Epithelial cell of proximal tubule (primary cell): Measurements from ENCODE around the gene GPC2. TPM values are rescaled to one million over a fixed set of nuclear protein-coding genes. Genes with fewer than 3 reads are reported as not detected.
"Not testable (repeated sequence)": the region's sequence is repeated elsewhere in the genome, so short reads cannot be mapped to it uniquely, and the experiment has no call there.

Source experiments
- DNase-seq: peaks from one replicate; pipeline ENCODE4 v3.0.0-alpha.2; 2011; ENCODE audit warnings: low read depth
- H3K4me3 ChIP-seq: 2 replicates; pipeline ENCODE4 v1.5.1; 2011; ENCODE audit warnings: low read depth, mild to moderate bottlenecking, low read length
- total RNA-seq: library from RNA; depleted of rRNA; stranded (reverse); fragments of >200 nt; gene quantifications from 2 replicates; pipeline ENCODE4 v1.2.3, GENCODE V29; 2015
- TF ChIP-seq, protein P1 (sequence below): conservative IDR thresholded peaks from 2 replicates; pipeline ENCODE4 v1.5.1; 2012; ENCODE audit warnings: low read depth, mild to moderate bottlenecking, low read length

Gene GPC2
- total RNA-seq, 1 donor from 2014 or later = 11.0 TPM

DNA sequence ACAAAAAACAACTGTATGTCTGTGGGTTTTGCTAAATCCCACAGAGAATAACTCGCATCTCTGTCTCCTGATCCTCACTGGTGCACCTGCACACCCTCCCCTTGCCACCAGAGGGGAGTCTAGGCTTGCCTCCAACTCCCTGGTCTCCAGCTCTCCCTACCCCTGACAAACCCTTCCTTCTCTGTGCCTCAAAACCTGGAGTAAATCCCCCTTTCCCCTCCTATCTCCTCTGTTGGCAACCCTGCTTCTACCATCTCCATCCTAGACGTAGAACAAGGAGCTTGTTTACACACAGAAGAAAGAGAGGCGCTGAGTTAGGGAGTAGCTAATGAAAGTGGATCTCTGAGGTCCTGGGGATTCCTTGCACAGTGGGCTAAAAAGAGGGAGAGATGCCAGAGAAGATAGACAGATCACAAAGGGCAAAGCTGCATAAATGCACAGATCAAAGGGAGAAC, 44.5 kb downstream of the GPC2 start:
- no peak overlapping the region for H3K4me3 ChIP-seq
- no peak for DNase-seq
- TF ChIP-seq, protein P1, sequence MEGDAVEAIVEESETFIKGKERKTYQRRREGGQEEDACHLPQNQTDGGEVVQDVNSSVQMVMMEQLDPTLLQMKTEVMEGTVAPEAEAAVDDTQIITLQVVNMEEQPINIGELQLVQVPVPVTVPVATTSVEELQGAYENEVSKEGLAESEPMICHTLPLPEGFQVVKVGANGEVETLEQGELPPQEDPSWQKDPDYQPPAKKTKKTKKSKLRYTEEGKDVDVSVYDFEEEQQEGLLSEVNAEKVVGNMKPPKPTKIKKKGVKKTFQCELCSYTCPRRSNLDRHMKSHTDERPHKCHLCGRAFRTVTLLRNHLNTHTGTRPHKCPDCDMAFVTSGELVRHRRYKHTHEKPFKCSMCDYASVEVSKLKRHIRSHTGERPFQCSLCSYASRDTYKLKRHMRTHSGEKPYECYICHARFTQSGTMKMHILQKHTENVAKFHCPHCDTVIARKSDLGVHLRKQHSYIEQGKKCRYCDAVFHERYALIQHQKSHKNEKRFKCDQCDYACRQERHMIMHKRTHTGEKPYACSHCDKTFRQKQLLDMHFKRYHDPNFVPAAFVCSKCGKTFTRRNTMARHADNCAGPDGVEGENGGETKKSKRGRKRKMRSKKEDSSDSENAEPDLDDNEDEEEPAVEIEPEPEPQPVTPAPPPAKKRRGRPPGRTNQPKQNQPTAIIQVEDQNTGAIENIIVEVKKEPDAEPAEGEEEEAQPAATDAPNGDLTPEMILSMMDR = peak; percentile 97

DNA sequence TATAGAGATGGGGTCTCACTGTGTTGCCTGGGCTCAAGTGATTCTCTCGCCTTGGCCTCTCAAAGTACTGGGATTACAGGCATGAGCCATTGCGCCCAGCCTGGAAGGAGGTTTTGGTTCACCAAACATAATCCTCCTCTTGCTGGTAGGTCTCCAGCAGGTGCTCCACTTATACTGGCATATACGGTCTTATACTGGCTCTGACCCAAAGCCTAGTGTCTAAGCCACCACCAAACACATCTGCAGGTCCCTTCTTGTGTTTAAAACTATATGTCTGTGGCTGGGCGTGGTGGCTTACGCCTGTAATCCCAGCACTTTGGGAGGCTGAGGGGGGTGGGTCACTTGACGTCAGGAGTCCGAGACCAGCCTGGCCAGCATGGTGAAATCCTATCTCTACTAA, 45.1 kb downstream of the GPC2 start:
- no peak for DNase-seq
- TF ChIP-seq, protein P1 = no peak

GRCh38 chr7:100130608-100131453, 46.4 kb downstream of the GPC2 start:
- DNase-seq = no peak
- TF ChIP-seq, protein P1 = peak; percentile 68
- peak overlapping the region; percentile 43 for H3K4me3 ChIP-seq

More for the DNA sequence above, 45.1 kb downstream of the GPC2 start:
- H3K4me3 ChIP-seq = no peak overlapping the region

DNA sequence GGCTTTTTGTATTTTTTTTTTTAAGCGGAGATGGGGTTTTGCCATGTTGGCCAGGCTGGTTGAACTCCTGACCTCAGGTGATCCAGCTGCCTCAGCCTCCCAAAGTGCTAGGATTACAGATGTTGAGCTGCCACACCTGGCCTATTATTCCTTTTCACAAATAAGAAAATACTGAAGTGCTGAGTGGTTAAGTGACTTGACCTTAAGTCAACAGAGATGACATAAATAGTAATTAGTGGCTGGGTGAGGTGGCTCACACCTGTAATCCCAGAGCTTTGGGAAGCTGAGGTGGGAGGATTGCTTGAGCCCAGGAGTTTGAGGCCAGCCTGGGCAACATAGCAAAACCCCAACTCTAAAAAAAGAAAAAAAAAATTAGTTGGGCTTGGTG, 47.0 kb downstream of the GPC2 start:
- DNase-seq, H3K4me3 ChIP-seq: not testable (repeated sequence)

DNA sequence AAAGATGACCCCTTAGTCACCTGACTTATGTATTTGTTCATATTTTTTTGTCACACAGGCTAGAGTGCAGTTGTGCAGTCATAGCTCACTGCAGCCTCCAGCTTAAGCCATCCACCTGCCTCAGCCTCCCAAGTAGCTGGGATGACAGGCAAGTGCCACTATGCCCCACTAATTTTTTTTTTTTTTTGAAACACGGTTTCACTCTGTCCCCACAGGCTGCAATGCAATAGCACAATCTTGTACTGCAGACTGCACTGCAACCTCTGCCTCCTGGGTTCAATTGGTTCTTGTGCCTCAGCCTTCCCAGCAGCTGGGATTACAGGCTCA, 48.6 kb downstream of the GPC2 start:
- TF ChIP-seq, protein P1 = no peak
- DNase-seq = no peak
- H3K4me3 ChIP-seq = no peak overlapping the region

DNA sequence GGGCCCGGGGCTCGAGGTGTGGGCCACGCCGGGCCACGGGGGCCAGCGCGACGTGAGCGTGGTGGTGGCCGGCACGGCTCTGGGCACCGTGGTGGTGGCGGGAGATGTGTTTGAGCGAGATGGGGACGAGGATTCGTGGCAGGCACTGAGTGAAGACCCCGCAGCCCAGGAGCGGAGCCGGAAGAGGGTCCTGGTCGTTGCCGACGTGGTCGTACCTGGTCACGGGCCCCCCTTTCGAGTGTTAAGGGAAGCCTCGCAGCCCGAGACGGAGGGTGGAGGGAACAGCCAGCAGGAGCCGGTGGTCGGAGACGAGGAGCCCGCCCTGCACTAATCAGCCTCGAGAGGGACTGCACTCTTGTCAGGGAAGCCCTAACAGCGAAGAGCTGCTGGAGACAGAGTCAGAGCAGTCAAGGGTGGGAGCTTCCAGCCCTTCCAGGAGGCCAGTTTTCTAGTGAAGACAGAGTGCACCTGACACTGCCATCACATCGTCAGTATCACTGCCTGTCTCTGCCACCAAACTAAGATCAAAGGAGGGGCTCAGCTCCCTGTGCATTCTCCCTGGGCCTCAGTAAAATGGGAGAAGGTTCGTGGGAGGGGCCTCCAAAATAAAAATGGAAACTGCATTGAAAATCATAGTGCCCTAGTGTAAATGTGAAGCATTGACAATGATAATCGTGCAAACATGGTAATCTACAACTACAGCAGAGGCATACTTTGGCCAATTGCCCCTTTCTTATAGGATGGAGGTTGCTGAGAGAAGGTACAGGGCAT, 49.1 kb downstream of the GPC2 start:
- no peak for DNase-seq
- H3K4me3 ChIP-seq = peak overlapping the region; percentile 94
- TF ChIP-seq, protein P1 = no peak
